Gastrocnemius medialis (tissue), 4 donors: ENCODE data around the gene NR6A1.

Experiments
- CTCF ChIP-seq, 5 experiments: fragments of 450-650 bp in 3 of 5; fragments of 200-600 bp in 2 of 5; sonication (generic) in 2 of 5; IDR thresholded peaks in 4 of 5; conservative IDR thresholded peaks in 1 of 5; 1 replicate in 4 of 5; 2 replicates in 1 of 5; pipeline ENCODE4 v1.5.1; 2016 to 2019; ENCODE audit warnings: antibody characterized with exemption in 5 of 5, mild to moderate bottlenecking in 3 of 5, moderate library complexity in 3 of 5
- POLR2A ChIP-seq, 2 donors: fragments of 450-650 bp; IDR thresholded peaks; one replicate each; pipeline ENCODE4 v1.6.1; 2017; ENCODE audit warnings: antibody characterized with exemption in 2 of 2, mild to moderate bottlenecking in 2 of 2, moderate library complexity in 2 of 2

DNA sequence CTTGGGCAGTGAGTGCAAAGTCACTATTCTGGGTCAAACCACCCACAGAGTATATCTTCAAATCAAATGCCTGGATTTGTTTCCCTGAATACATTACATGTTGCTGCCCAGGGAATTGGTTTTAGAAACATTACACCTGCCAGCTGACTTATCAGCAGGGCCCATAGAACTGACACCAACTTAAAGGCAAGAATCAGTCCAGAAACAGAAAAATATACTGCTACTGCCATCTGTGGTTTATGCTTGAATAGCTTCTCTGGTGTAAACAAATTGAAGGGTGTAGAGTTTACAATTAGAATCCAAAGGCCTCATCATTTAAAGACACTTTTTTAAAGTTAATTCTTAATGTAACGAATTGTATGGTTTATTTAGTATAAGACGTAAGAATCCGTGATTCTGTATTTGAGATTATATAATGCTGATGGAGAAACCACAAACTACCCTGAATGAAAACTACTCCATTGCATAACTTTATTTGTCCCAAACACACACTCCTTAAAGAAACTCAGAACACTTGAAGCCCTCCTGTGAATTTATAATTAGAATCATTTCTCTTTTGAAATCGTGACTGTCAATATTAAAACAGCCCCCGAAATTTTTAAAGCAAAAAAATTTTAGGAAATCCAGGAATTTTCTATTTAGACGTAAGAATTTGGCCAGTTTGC is 6.2 kb downstream of the NR6A1 start:
- TF ChIP-seq CTCF (IDR thresholded peaks at IDR 0.05 in 4 of 5, conservative IDR thresholded peaks at IDR 0.05 in 1 of 5), result no peak
- no peak for TF ChIP-seq POLR2A (IDR thresholded peaks at IDR 0.05)
